ENCODE results near the gene INHA.

- TF ChIP-seq, protein P1, sequence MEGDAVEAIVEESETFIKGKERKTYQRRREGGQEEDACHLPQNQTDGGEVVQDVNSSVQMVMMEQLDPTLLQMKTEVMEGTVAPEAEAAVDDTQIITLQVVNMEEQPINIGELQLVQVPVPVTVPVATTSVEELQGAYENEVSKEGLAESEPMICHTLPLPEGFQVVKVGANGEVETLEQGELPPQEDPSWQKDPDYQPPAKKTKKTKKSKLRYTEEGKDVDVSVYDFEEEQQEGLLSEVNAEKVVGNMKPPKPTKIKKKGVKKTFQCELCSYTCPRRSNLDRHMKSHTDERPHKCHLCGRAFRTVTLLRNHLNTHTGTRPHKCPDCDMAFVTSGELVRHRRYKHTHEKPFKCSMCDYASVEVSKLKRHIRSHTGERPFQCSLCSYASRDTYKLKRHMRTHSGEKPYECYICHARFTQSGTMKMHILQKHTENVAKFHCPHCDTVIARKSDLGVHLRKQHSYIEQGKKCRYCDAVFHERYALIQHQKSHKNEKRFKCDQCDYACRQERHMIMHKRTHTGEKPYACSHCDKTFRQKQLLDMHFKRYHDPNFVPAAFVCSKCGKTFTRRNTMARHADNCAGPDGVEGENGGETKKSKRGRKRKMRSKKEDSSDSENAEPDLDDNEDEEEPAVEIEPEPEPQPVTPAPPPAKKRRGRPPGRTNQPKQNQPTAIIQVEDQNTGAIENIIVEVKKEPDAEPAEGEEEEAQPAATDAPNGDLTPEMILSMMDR (IDR thresholded peaks at IDR 0.05): no peak
- no peak for TF ChIP-seq POLR2A (IDR thresholded peaks at IDR 0.05)
Observed at GRCh38 chr2:219595256-219595655, 23.1 kb downstream of the INHA start.

Measured in lower leg skin (tissue), 3 donors.